Vagina (tissue), 2 donors: Measurements from ENCODE around the gene PCP4L1. TPM values are rescaled to one million over a fixed set of nuclear protein-coding genes. Genes with fewer than 3 reads are reported as not detected.
A peak's percentile ranks its signal among the peaks of the same experiment; 100 is the strongest.

Experiments
- DNase-seq, 2 donors: peaks; one replicate each; pipeline ENCODE4 v3.0.0-alpha.2; 2017; ENCODE audit errors: extremely low spot score in 2 of 2
- H3K27ac ChIP-seq: fragments of 200-600 bp; sonication (generic); one replicate; pipeline ENCODE4 v1.5.1; 2019
- H3K27me3 ChIP-seq: fragments of 200-600 bp; sonication (generic); one replicate; pipeline ENCODE4 v1.5.1; 2019
- H3K36me3 ChIP-seq, 2 donors: fragments of 200-600 bp; sonication (generic); one replicate each; pipeline ENCODE4 v1.5.1; 2017 to 2019
- H3K4me1 ChIP-seq: fragments of 200-600 bp; sonication (generic); one replicate; pipeline ENCODE4 v1.5.1; 2019
- H3K4me3 ChIP-seq, 2 donors: fragments of 200-600 bp; sonication (generic); 1 replicate in 1 of 2; 2 replicates in 1 of 2; pipeline ENCODE4 v1.5.1; 2016 to 2019
- H3K9me3 ChIP-seq: fragments of 200-600 bp; sonication (generic); one replicate; pipeline ENCODE4 v1.5.1; 2019
- CTCF ChIP-seq, 3 experiments: fragments of 450-650 bp in 2 of 3; fragments of 200-600 bp in 1 of 3; sonication (generic) in 1 of 3; IDR thresholded peaks; one replicate each; pipeline ENCODE4 v1.5.1; 2017 to 2019; ENCODE audit warnings: antibody characterized with exemption in 3 of 3, mild to moderate bottlenecking in 2 of 3, moderate library complexity in 2 of 3
- POLR2A ChIP-seq, 2 donors: fragments of 450-650 bp; IDR thresholded peaks; one replicate each; pipeline ENCODE4 v1.6.1; 2017; ENCODE audit warnings: antibody characterized with exemption in 2 of 2, mild to moderate bottlenecking in 2 of 2, moderate library complexity in 2 of 2
- POLR2AphosphoS5 ChIP-seq, 2 donors: sonication (generic); formaldehyde crosslinking; IDR thresholded peaks; one replicate each; pipeline ENCODE4 v1.9.0; 2017; ENCODE audit warnings: antibody characterized with exemption in 2 of 2, mild to moderate bottlenecking in 2 of 2, low read depth in 1 of 2; ENCODE audit not compliant: insufficient read depth in 1 of 2
- intact Hi-C: fragments of 100-400 bp; cut with DNase I; formaldehyde crosslinking; loops from one replicate; pipeline ENCODE4 v1.15.1; 2023
- total RNA-seq: library from RNA; depleted of rRNA; stranded (reverse); fragments of >200 nt; gene quantifications from one replicate; pipeline ENCODE4 v1.2.3, GENCODE V29; 2016

PCP4L1 gene
- total RNA-seq, 1 donor from 2014 or later: 3.7 TPM

DNA sequence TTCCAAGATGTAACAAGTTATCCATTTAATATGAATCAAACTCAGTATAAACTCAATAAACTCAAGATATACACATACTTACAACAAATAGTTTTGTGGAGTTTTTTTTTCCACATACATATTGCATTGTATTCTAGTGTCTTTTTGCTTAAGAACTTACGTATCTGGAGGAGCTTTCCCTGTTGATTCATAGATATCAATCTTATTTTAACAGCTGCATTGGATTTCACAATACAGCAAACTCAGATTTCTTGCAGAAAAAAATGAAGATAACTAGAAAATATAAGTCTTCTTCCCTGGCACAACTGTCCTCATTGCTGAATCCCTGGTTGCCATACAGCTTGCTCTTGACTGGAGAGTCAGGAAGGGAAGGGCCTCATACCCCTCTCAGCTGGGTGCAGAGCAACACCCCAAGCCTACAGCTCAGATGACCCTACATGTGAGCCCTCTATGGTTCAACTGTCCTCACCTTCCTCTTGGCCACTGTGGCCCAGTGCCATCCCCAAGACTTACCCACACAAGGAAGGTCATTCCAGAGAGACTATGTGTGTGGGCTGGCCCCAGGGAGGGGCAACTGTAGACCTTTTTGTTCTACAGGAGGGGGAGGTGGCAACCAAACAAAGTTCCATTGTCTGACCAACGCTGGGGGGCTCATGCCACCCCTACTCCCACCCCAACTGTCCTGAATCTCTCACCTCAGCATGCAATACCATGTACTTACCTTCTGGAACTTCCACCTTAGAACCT lies 49.5 kb downstream of the PCP4L1 start:
- H3K4me3 ChIP-seq: no peak overlapping the region
- no peaks in the 10 kb centered on the region for H3K9me3 ChIP-seq
- no peak for TF ChIP-seq POLR2AphosphoS5 (IDR thresholded peaks at IDR 0.05; ENCODE audit: insufficient read depth in 1 of 2, low read depth in 1 of 2)
- TF ChIP-seq CTCF (IDR thresholded peaks at IDR 0.05): no peak
- TF ChIP-seq POLR2A (IDR thresholded peaks at IDR 0.05): no peak
- no peak overlapping the region for H3K27ac ChIP-seq
- H3K36me3 ChIP-seq: no peaks in the 10 kb centered on the region
- peaks cover 20% of the 10 kb centered on the region for H3K4me1 ChIP-seq
- no peak for DNase-seq
- intact Hi-C loops: no loop called here
- no peaks in the 10 kb centered on the region for H3K27me3 ChIP-seq

DNA sequence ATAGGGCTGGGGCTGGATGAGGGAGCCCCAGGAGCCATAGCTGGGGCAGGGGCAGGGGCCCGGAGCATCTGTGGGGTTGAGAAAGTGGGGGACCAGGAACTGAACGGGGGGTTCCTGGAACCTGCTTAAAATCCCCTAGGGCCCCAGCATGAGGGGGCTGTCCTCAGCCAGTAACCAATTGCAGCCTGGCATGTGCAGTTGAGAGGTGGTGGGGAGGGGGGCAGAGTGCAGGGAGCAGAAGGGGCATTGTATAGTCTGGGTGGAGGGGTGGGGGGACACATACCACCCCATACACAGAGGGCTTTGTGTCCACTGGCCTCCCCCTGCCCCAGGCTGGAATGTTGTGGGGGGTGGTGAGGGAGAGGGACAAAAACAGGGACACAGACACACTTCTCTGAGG lies 51.3 kb downstream of the PCP4L1 start, which contains the start of gene MPZ:
TSS of gene MPZ (minus strand) at position 101 of the 400 bp plus-strand sequence. CDS start at position 38, 63 bp downstream.
- DNase-seq: no peak
- no peaks in the 10 kb centered on the region for H3K27me3 ChIP-seq
- TF ChIP-seq CTCF (IDR thresholded peaks at IDR 0.05): no peak
- no peak for TF ChIP-seq POLR2AphosphoS5 (IDR thresholded peaks at IDR 0.05; ENCODE audit: insufficient read depth in 1 of 2, low read depth in 1 of 2)
- TF ChIP-seq POLR2A (IDR thresholded peaks at IDR 0.05): no peak
- intact Hi-C loops: loop anchor here (10.0 kb wide), 1 partner anchor 75 kb away; no protein-coding TSS in a partner anchor
- H3K4me1 ChIP-seq: peaks cover 17% of the 10 kb centered on the region
- no peaks in the 10 kb centered on the region for H3K9me3 ChIP-seq
- no peaks in the 10 kb centered on the region for H3K36me3 ChIP-seq
- no peak within 1 kb of the TSS for H3K27ac ChIP-seq
- no peak within 1 kb of the TSS for H3K4me3 ChIP-seq

DNA sequence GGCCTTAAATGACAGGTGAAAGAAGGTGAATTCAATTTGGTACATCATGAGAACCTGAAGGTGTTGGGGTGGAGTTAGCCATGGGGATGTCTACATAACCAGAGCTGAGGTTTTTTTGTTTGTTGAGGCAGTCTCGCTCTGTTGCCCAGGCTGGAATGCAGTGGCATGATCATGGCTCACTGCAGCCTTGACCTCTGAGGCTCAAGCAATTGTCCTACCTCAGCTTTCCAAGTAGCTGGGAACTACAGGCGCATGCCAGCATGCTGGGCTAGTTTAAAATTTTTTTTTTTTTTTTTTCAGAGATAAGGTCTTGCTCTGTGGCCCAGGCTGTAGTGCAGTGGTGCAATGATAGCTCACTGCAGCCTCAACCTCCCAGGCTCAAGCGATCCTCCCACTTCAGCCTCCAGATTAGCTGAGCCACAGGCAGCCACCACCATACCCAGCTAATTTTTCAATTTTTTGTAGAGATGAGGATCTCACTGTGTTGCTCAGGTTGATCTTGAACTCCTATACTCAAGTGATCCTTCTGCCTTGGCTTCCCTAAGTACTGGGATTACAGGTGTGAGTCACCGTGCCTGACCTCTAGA lies 53.1 kb downstream of the PCP4L1 start:
- Histone ChIP-seq H3K9me3 (no peaks in the 10 kb centered on the region), H3K36me3 (no peaks in the 10 kb centered on the region), H3K4me3 (no peak overlapping the region), H3K27me3 (no peaks in the 10 kb centered on the region), H3K4me1 (peaks cover 17% of the 10 kb centered on the region), H3K27ac (no peak overlapping the region)
- intact Hi-C loops: loop anchor here (10.0 kb wide), 1 partner anchor 73 kb away; no protein-coding TSS in a partner anchor
- TF ChIP-seq POLR2AphosphoS5 (IDR thresholded peaks at IDR 0.05; ENCODE audit: insufficient read depth in 1 of 2, low read depth in 1 of 2) (no peak), CTCF (IDR thresholded peaks at IDR 0.05) (no peak), POLR2A (IDR thresholded peaks at IDR 0.05) (no peak)
- no peak for DNase-seq

- Histone ChIP-seq H3K4me3 (peak overlapping the region; percentile 61 to 78), H3K27ac (peak overlapping the region; percentile 91), H3K9me3 (no peaks in the 10 kb centered on the region), H3K4me1 (peaks cover 17% of the 10 kb centered on the region), H3K36me3 (peaks cover 0 to under 1% of the 10 kb centered on the region in 2 donors), H3K27me3 (no peaks in the 10 kb centered on the region)
- TF ChIP-seq POLR2AphosphoS5 (IDR thresholded peaks at IDR 0.05; ENCODE audit: insufficient read depth in 1 of 2, low read depth in 1 of 2): no peak
- no peak for TF ChIP-seq CTCF (IDR thresholded peaks at IDR 0.05)
- TF ChIP-seq POLR2A (IDR thresholded peaks at IDR 0.05): no peak
- intact Hi-C loops: loop anchor here (10.0 kb wide), 1 partner anchor 71 kb away; no protein-coding TSS in a partner anchor
- DNase-seq: no peak
These were observed 55.1 kb downstream of the PCP4L1 start for GRCh38 chr1:161313554-161314200.
